Kidney (tissue), 14 donors: Measurements from ENCODE around the gene MKNK2. TPM values are rescaled to one million over a fixed set of nuclear protein-coding genes. Genes with fewer than 3 reads are reported as not detected.

Source experiments
- DNase-seq, 5 donors: peaks; one replicate each; pipeline ENCODE4 v3.0.0-alpha.2; 2013 to 2020
- FAIRE-seq: peaks from 2 replicates; lab custom pipeline; 2012; peaks lifted over from hg19 to GRCh38; lab: Jason Lieb, UNC
- H3K27ac ChIP-seq, 2 donors: one replicate each; pipeline ENCODE4 v1.7.0; 2013; ENCODE audit warnings: low read depth in 2 of 2, low read length in 2 of 2, inconsistent platforms in 1 of 2
- H3K27me3 ChIP-seq: one replicate; pipeline ENCODE4 v1.7.1; 2013; ENCODE audit warnings: low read length, inconsistent platforms; ENCODE audit not compliant: control insufficient read depth, insufficient read depth
- H3K36me3 ChIP-seq, 3 donors: one replicate each; pipeline versions ENCODE4 v1.7.0 to v1.7.1; 2013; ENCODE audit warnings: low read length in 3 of 3, control low read depth in 1 of 3, inconsistent platforms in 1 of 3; ENCODE audit not compliant: insufficient read depth in 3 of 3, control insufficient read depth in 2 of 3
- H3K4me1 ChIP-seq, 3 donors: one replicate each; pipeline versions ENCODE4 v1.7.0 to v1.7.1; 2013; ENCODE audit warnings: low read length in 3 of 3, inconsistent platforms in 1 of 3, low read depth in 1 of 3; ENCODE audit not compliant: control insufficient read depth in 2 of 3, insufficient read depth in 2 of 3
- H3K4me3 ChIP-seq, 3 donors: one replicate each; pipeline versions ENCODE4 v1.7.0 to v1.8.1; 2013; ENCODE audit warnings: low read length in 3 of 3, control low read depth in 1 of 3, inconsistent platforms in 1 of 3
- H3K9ac ChIP-seq, 3 donors: one replicate each; pipeline versions ENCODE4 v1.7.0 to v1.7.1; 2013; ENCODE audit warnings: low read length in 3 of 3, control low read depth in 1 of 3, inconsistent platforms in 1 of 3
- H3K9me3 ChIP-seq, 3 donors: one replicate each; pipeline versions ENCODE4 v1.7.0 to v1.7.1; 2013; ENCODE audit warnings: low read length in 3 of 3, control low read depth in 1 of 3, inconsistent platforms in 1 of 3; ENCODE audit not compliant: control insufficient read depth in 2 of 3, insufficient read depth in 1 of 3
- CTCF ChIP-seq: IDR thresholded peaks from 3 replicates; pipeline ENCODE4 v1.5.1; 2012; ENCODE audit warnings: mild to moderate bottlenecking, moderate library complexity, borderline replicate concordance; ENCODE audit not compliant: insufficient read depth; ENCODE audit errors: extremely low read depth
- intact Hi-C: fragments of 100-400 bp; cut with DNase I; formaldehyde crosslinking; loops from one replicate; pipeline ENCODE4 v1.11.1; 2022
- polyA plus RNA-seq: library from polyadenylated mRNA; stranded (reverse); fragments of 350-450 nt; fragmentation: Illumina TruSeq; extraction: RNeasy Lipid Tissue Mini Kit (QIAGEN cat#74804); gene quantifications from one replicate; pipeline ENCODE4 v1.2.3, GENCODE V29; 2014; ENCODE audit warnings: low read depth, low replicate concordance; ENCODE audit not compliant: insufficient read depth
- total RNA-seq: library from RNA; stranded (reverse); fragmentation: NEBNext Ultra II Directional; extraction: Animal tissue kit (Norgen Biotek cat#: 25700); gene quantifications from one replicate; pipeline ENCODE4 v1.2.1, GENCODE V29; 2021
- donor health status: control.
- donor health status: control.
- donor health status: control.
- donor health status: control.
- donor health status: control.
- donor health status: DM: yes; HTN: yes; CAD: no.
- donor health status: Normal renal cell carcinoma (clear cell type).

MKNK2 gene
- total and polyA plus RNA-seq, 2 donors from 2014 or later = 67.2 to 190 TPM

- no peaks in the 10 kb centered on the region for H3K27me3 ChIP-seq
- H3K9me3 ChIP-seq = peaks cover 0 to 3% (median 0%) of the 10 kb centered on the region in 3 donors
- H3K36me3 ChIP-seq = no peaks in the 10 kb centered on the region
- no peaks in the 10 kb centered on the region for H3K4me1 ChIP-seq
- H3K9ac ChIP-seq = no peak overlapping the region
- no peak for FAIRE-seq
- no peak overlapping the region for H3K27ac ChIP-seq
- TF ChIP-seq CTCF = no peak
- DNase-seq = no peak
- no peak overlapping the region for H3K4me3 ChIP-seq
- intact Hi-C loops = loop anchor here (5.0 kb wide), 1 partner anchor 50 kb away; no protein-coding TSS in a partner anchor
Measured at GRCh38 chr19:2022289-2022688, 28.8 kb downstream of the MKNK2 start.

GRCh38 chr19:2021453-2022140 lies 29.4 kb downstream of the MKNK2 start:
- H3K36me3 ChIP-seq = no peaks in the 10 kb centered on the region
- intact Hi-C loops = loop anchor here (5.0 kb wide), 1 partner anchor 51 kb away; no protein-coding TSS in a partner anchor
- no peaks in the 10 kb centered on the region for H3K27me3 ChIP-seq
- no peak overlapping the region for H3K9ac ChIP-seq
- peaks cover 0 to 3% (median 0%) of the 10 kb centered on the region in 3 donors for H3K9me3 ChIP-seq
- H3K4me1 ChIP-seq = no peaks in the 10 kb centered on the region
- H3K4me3 ChIP-seq = no peak overlapping the region
- DNase-seq (no peak), FAIRE-seq (no peak)
- H3K27ac ChIP-seq = no peak overlapping the region
- no peak for TF ChIP-seq CTCF

- DNase-seq = no peak
- peaks cover 0 to 3% (median 0%) of the 10 kb centered on the region in 3 donors for H3K4me1 ChIP-seq
- no peak overlapping the region for H3K27ac ChIP-seq
- H3K36me3 ChIP-seq = no peaks in the 10 kb centered on the region
- H3K4me3 ChIP-seq = no peak overlapping the region
- TF ChIP-seq CTCF = no peak
- no peak overlapping the region for H3K9ac ChIP-seq
- FAIRE-seq = no peak
- H3K27me3 ChIP-seq = no peaks in the 10 kb centered on the region
- no peaks in the 10 kb centered on the region for H3K9me3 ChIP-seq
- intact Hi-C loops = no loop called here
Measured at GRCh38 chr19:2018752-2019151, 32.3 kb downstream of the MKNK2 start.
